Measurements from ENCODE around the gene CELF5.
"Not testable (repeated sequence)": the region's sequence is repeated elsewhere in the genome, so short reads cannot be mapped to it uniquely, and the experiment has no call there.

Gene CELF5

DNA sequence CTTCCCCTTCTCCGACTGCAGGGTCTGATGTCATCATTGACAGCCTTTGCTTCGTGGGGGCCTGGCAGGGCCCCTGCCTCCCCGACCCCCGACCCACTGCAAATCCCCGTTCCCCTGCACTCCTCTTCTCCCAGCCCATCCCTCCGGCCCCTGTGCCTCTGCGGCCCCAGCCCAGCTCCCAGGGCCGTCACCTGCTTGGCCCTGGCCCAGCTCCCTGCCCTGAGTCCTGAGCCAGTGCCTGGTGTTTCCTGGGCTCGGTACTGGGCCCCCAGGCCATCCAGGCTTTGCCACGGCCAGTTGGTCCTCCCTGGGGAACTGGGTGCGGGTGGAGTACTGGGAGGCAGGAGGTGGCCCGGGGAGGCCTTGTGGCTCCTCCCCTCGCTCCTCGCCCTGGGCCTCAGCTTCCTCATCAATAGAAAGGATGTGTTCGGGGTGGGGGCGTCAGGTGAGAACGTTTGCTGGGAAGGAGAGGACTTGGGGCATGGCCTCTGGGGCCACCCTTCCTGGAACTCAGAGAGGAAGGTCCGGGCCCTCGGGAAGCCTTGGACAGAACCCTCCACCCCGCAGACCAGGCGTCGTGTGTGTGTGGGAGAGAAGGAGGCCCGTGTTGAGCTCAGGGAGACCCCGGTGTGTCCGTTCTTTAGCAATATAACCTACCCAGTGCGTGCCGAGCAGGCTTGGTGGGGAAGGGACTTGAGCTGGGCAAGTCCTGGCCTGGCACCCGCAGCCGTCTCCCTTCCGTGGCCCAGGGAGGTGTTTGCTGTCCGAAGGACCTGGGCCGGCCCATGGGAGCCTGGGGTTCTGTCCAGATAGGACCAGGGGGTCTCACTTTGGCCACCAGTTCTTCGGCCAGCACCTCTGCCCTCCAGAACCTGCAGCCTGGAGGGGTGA lies 15.9 kb upstream of the CELF5 start:
- no peak for DNase-seq

DNA sequence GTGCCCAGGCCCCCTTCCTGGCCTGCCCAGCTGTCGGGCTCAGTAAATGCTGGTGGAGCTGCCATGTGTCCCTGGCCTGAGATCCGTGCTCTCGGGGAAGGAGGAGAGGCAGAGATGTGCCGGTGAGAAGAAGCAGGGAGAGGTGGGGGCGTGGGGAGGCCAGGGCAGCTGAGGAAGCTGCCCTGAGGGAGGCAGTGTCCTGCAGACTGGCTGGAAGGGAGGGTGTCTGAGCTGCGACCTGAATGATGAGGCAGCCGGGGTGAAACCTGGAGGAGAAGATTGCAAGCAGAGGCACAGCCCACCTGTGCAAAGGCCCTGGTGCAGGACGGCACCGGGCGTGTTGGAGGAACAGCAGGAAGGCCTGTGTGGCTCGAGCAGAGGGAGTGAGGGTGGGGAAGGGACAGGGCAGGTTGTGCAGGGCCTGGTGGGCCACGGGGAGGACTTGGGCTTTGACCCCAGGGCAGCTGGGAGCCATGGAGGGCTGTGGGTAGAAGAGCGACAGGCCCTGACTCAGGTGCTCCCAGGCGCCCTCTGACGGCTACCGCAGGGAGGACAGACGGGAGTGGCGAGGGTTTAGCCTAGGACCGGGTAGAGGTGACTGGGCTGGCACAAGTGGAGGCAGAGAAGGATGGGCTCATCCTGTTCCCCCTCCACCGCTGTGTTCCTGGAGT lies 14.0 kb upstream of the CELF5 start:
- DNase-seq: no peak

DNA sequence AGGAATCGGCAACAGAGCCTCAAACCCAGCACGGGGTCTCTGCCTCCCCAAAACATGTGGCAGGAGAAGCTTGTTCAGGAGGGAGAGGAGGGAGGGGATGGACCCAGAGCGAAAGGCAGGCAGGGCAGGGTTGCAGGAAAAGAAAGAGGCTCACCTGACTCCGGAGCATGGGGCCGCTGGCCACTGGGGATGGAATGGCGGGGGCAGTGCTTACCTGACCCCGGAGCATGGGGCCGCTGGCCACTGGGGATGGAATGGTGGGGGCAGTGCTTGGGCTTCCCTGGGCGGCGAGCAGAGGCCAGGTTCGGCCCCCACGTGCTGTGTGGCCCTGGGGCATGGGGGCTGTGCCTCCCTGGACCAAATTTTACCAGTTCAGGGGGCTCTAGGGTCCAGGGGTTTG lies 13.3 kb upstream of the CELF5 start:
- no peak for DNase-seq

DNA sequence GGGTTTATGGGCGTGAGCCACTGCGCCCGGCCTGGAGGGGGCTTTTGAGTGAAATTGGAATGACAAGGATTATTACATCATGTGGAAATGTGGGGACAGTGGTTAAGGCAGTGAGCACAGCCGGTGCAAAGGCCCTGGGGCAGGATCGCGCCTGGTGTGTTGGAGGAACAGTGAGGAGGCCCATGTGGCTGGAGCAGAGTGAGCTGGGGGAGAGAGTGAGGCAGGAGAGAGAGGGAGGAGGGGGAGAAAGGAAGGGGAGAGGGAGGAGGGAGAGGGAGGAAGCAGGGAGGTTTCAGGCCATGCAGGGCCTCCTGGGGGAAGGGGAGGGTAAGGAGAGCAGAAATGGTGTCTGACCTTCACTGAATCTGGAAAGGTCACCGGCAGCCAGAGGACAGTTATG lies 11.3 kb upstream of the CELF5 start:
- DNase-seq: no peak

DNA sequence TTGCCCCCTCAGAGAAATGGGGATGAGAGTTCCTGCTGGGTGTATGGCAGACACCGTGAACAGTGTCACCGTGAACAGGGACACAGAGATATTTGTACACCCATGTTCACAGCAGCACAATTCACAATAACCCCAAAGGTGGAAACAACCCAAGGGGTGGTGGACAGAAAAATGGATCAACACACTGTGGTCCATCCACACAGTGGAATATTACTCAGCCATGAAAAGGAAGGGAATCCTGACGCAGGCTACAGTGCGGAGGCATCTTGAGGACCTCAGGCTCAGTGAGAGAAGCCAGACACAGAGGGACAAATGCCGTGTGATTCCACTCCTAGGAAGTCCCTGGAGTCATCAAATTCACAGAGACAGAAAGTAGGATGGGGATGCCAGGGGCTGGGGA lies 7.6 kb upstream of the CELF5 start:
- DNase-seq: no peak

DNA sequence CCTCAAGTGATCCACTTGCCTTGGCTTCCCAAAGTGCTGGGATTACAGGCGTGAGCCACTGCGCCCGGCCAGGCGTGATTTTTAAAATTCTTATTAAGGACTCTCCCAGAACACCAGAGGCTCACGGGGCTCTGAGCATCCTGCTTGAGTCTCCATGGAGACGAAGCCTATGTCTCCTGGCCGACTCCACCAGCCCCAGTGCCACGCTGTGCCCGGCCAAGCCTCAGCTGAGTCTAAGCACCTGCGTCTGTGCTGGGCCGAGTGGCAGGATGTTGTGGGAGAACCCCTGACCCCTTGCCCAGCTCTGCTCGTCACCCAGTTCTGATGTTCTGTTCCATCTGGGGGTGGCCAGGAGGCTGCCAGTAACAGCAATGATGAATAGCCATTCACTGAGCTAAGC lies 3.9 kb upstream of the CELF5 start:
- no peak for DNase-seq

DNA sequence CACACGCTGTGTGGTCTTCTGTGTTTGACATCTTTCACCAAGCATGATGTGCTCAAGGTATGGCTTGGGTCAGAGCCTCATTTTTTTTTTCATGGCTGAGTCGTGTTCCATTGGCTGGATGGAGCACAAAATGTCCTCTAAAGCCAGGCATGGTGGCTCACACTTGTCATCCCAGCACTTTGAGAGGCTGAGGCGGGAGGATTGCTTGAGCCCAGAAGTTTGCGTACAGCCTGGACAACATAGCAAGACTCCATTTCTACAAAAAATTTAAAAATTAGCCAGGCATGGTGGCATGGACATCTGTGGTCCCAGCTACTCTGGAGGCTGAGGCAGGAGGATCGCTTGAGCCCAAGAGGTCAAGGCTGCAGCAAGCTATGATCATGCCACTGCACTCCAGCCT lies 2.9 kb upstream of the CELF5 start:
- not testable (repeated sequence) for DNase-seq

DNA sequence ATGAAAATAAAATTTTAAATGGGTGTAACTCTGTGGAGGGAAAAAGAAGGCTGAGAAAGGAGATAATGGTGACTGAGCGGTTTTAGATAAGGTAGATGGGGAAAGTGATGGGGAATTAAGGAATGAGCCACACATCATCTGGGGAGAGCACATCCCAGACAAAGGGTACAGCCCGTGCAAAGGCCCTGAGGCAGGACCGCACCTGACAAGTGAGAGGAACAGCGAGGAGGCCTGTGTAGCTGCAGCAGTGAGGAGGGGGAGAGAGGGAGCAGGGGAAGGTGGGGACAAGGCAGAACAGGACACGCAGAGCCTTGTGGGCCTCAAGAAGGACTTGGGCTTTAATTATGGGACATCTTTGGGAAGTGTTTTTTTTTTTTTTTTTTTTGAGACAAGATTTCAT lies 1.8 kb upstream of the CELF5 start:
- DNase-seq: no peak

DNA sequence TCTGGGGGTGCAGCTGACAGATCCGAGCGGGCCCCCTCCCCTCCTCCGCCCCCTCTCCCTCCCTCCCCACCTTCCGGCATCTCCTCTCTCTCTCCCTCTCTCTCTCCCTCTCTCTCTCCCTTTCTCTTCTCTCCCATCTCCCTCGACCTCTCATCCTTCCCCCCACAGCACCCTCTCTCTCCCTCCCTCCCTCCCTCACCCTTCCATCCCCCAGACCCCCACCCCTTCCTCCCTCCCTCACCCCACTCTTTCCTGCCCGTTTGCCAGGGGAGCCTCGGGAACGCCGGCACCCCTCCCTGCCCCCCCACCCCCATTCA lies 666 bp downstream of the CELF5 start:
- DNase-seq: no peak

DNA sequence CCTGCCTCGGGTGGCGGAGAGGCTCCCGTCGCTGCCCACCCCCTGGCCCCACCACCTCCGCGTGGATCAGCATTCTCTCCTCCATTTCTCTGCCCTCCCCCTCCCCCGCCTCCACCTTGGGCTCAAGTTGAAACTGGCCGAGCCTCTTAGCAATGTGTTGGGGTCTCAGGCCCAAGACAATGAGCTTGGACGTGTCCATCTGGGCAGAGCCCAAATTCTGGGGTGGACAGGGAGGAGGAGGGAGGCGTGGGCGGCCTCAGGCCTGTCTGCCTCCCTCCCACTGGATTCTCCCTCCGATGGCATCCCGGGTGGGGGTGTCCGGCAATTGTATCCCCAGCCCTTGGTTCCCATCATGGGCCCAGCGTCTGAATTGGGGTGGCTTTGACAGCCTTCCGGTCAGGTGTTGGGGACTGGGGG lies 1.2 kb downstream of the CELF5 start:
- DNase-seq: no peak

DNA sequence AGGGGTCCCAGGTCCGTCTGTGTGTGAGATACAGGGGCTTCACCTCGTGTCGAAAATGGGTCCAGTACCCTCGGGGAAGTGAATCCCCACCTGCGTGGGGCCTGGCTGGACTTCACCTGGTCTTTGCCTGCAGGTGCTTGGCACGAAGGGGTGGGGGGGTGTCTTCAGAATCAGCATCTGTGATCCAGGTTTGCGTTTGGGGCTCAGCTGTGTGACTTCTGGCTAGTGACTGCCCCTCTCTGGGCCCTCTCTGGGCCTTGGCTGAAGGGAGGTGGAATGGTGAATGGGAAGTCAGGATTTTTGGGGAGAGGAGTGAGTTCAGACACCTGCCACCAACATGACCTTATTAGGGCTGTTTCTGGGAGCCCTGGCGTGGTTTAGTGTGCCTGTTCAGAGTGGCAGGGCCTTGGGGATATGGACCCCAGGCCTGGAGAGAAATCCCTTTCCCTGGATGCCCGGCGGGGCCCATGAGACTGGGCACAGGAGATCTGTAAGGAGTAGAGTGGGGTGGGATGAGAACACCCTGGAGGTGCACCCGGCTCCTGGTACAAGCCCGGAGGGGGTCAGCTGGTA lies 2.7 kb downstream of the CELF5 start:
- DNase-seq: no peak

DNA sequence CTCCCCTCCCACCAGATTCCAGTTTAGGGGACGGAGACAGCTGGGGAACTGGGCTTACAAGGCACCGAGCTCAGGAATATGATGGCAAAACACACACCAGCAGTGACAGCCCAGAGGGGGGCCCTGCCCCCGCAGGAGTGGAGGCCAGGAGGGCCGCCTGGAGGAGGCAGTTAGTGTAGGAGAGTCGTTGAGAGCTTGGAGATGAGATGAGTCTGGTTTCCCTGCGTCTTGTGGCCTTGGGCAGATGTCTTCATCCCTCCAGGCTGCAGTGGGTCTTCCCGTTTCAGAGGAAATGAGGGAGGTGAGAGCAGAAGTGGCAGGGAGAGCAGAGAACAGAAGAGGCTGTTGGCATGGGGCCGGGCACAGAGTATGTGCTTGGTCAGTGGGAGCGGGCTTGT lies 4.9 kb downstream of the CELF5 start:
- DNase-seq: no peak

DNA sequence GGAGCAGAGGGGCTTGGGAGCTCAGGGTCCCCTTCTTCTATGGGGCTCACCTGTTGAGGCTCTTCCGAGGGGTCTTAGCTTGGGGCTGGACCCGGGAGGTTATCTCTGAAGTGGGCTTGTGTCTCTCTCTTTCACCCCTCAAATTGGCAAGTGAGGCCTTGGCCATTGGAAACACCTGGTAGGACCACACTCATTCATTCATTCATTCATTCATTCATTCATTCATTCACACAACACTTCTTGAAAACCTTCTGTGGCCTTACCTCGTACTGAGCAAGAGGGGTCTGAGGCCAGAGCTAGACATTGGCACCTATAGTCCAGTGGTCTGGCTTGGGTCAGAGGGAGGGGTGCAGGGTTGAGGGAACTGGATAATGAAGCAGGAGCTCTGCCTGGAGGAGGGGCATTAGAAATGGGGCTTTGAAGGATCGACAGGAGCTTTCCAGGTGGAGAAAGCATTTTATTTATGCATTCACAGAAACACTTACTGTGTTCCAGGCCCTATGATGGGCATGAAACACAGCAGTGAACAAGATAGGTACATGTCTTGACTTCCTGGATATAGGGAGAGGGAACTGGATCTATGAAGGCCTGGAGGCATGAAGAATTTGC lies 5.5 kb downstream of the CELF5 start:
- DNase-seq: no peak

DNA sequence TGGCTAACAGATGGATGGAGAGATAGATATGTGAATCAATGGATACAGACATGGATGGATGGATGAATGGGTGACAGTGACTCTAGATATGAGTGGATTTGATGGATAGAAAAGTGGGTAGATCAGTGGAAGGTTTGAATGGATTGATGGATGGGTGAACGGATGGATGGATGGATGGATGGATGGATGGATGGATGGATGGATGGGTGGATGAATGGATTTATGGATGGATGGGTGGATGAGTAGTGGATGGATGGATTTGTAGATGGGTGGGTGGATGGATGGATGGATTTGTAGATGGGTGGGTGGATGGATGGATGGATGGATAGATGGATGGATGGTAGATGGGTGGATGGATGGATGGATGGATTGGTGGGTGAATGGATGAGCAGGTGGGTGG lies 6.8 kb downstream of the CELF5 start:
- no peak for DNase-seq

DNA sequence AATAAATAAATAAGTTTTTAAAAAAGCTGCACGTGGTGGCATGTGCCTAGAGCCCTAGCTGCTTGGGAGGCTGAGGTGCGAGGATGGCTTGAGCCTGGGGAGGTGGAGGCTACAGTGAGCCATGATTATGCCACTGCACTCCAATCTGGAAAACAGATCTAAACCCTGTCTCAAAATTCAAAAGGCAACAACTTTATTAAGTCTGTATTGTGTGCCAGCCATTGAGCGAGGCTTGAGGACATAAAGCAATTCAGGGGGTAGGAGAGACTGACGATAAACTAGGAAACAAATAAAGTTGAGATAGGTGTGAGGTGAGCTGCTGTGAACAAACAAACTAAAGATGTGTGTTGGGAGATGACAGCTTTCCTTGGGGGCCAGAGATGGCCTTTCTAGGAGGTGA lies 8.7 kb downstream of the CELF5 start:
- DNase-seq: no peak

DNA sequence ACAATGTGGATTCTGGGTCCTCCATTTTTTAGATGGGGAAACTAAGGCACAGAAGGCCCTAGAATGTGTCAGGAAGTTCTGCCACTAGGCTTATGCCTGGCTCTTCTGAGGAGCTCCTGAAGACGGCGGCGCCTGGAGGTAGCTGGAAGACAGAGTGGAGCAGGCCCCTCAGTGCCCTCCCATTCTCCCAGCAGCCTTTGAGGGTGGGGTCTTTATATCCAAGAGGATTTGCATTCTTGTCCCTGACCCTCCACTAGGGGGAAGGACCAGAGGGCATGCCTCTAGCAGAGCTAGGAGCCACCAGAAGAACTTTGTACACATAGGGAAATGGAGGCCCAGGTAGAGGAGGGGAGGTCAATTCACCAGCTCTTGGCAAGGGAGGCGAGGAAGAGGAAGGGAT lies 9.4 kb downstream of the CELF5 start:
- DNase-seq: no peak

DNA sequence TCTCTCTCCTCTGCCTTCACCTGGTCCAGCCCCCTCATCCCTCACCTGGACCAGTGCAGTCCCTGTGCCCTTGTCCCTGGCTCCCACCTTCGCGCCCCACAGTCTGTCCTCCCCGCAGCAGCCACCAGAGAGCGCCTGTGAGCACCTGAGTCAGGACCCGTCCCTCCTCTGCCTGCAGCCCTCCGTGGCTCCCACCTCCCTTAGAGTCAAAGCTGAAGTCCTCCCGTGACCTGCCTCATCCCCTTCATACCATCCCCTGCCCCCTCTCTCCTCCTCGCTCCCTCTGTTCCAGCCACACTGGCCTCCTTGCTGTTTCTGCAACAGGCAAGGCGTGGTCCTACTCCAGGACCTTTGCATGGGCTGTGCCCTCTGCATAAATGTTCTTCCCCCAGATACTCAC lies 10.3 kb downstream of the CELF5 start:
- no peak for DNase-seq

DNA sequence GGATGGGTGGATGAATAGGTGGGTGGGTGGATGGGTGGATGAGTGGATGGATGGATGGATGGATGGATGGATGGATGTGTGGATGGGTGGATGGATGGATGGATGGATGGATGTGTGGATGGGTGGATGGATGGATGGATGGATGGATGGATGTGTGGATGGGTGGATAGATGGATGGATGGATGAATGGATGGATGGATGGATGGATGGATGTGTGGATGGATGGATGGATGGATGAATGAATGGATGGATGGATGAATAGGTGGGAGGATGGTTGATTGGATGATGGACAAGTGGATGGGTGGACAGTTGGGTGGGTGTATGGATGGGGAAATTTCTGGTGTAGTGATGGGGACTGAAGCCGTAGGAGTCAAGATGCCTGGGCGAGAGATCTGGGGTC lies 11.1 kb downstream of the CELF5 start:
- not testable (repeated sequence) for DNase-seq

DNA sequence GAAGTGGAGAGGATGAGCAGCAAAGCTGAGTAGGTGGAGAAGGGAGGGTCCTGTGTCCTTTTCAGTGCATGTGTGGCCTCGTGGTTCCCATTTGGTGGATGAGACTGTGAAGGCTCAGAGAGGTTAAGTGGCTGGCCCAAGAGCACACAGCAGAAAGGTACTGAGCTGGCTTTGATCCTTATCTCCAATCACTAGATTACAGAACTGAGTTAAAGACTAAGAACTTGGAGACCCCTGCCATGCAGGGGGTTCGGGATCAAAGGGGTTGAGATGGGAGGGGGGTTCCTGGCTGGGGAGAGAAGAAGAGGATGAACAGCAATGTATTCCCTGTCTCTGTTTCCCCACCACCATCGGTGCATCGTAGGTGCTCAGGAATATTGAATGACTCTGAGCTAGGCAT lies 11.8 kb downstream of the CELF5 start:
- DNase-seq: no peak

DNA sequence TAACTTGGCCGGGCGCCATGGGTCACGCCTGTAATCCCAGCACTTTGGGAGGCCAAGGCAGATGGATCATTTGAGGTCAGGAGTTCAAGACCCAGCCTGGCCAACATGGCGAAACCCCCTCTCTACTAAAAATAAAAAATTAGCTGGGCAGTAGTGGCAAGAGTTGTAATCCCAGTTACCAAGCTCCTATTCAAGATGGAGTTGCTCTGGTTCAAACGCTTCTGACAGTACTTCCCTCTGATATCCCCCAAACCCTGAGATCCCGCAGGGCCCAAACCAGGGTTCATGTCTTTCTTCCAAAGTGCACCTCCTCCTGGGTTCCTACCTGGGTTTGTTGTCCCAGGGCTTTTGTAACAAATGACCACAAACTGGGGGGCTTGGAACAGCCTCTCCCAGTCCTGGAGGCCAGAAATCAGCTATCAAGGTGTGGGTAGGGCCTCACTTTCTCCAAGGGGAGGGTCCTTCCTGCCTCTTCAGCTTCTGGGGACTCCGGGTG lies 13.7 kb downstream of the CELF5 start:
- DNase-seq: no peak

DNA sequence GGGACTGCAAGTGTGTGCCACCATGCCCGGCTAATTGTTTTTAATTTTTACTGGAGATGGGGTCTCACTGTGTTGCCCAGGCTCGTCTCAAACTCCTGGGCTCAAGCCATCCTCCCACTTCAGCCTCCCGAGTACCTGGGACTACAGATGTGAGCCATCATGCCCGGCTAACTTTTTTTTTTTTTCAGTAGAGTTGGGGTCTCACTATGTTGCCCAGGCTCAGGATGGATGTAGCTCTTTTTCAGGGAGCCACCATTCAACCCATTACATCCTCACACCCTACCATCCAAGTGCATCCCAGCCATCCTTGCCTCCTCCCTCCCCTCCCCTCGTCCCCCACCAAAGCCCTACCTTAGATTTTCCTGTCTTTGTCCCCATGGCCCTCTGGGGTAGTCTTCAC lies 14.9 kb downstream of the CELF5 start:
- no peak for DNase-seq

DNA sequence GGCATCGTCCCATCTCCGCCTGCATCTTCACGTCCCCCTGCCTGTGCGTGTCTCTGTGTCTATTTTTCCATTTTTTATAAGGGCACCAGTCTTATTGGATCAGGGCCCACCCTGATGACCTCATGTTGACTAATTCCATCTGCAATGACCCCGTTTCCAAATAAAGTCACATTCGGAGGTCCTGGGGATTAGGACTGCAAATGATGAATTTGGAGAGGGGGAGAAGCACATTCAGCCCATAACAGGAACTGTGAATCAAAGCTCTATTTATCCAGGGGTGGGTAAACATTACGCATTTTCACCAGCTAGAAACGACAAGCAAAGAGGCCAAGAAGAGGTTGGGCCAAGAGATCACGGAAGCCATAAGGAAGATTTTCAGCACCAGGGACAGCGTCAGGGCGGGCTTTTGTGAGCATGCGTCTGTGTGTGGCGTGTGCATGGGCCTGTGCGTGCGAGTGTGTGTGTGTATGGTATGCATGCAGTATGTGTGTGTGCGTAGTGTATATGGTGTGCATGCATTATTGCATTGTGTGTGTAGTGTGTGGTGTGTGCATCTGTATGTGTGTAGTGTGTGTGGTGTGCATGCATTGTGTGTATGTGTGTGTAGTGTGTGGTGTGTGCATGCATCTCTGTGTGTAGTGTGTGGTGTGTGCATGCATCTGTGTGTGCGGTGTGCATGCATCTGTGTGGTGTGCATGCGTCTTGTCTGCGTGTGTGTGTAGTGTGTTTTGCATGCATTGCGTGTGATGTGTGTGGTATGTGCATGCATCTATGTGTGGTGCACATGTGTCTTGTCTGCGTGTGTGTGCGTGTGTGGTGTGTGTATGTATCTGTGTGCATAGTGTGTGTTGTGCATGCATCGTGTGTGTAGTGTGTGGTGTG lies 19.6 kb downstream of the CELF5 start:
- no peak for DNase-seq

DNA sequence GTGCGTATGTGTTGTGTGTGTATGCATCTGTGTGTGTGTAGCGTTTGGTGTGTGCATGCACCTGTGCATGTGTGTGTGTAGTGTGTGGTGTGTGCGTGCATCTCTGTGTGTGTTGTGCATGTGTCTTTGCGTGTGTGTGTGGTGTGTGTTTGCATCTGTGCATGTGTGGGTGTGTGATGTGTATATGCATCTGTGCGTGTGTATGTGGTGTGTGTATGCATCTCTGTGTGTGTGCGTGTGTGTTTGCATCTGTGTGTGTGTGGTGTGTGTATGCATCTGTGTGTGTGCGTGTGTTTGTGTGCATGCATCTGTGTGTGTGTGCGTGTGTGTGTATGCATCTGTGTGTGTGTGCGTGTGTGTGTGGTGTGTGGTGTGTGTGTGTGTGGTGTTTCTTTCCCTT lies 20.6 kb downstream of the CELF5 start:
- no peak for DNase-seq

Data from GF-D8 (cell line).